Upper lobe of left lung (tissue), 6 donors: Measurements from ENCODE around the gene SNN. TPM values are rescaled to one million over a fixed set of nuclear protein-coding genes. Genes with fewer than 3 reads are reported as not detected.

ENCODE experiments used
- ATAC-seq, 2 donors: fragments of 200-7000 bp; cut with Tn5 transposase; one replicate each; pipeline ENCODE4 v1.9.1; 2022; ENCODE audit warnings: mild to moderate bottlenecking in 2 of 2, moderate library complexity in 2 of 2; ENCODE audit not compliant: low FRiP score in 2 of 2
- DNase-seq, 2 donors: peaks; one replicate each; pipeline ENCODE4 v3.0.0-alpha.2; 2019 to 2020
- H3K27ac ChIP-seq, 4 donors: fragments of 200-600 bp; sonication (generic); one replicate each; pipeline ENCODE4 v1.5.1; 2016 to 2019
- H3K27me3 ChIP-seq, 4 donors: fragments of 200-600 bp; sonication (generic); one replicate each; pipeline ENCODE4 v1.5.1; 2017 to 2019
- H3K36me3 ChIP-seq, 4 donors: fragments of 200-600 bp; sonication (generic); one replicate each; pipeline ENCODE4 v1.5.1; 2016 to 2019
- H3K4me1 ChIP-seq, 4 donors: fragments of 200-600 bp; sonication (generic); one replicate each; pipeline ENCODE4 v1.5.1; 2018 to 2019
- H3K4me3 ChIP-seq, 4 donors: fragments of 200-600 bp; sonication (generic); one replicate each; pipeline ENCODE4 v1.5.1; 2017 to 2019; ENCODE audit warnings: mild to moderate bottlenecking in 2 of 4, moderate library complexity in 1 of 4
- H3K9me3 ChIP-seq, 4 donors: fragments of 200-600 bp; sonication (generic); one replicate each; pipeline ENCODE4 v1.5.1; 2018 to 2019
- EP300 ChIP-seq, 4 donors: sonication (generic); formaldehyde crosslinking; IDR thresholded peaks; one replicate each; pipeline ENCODE4 v1.5.1; 2017; ENCODE audit warnings: antibody characterized with exemption in 4 of 4, control low read depth in 2 of 4
- POLR2A ChIP-seq, 4 donors: fragments of 450-650 bp; IDR thresholded peaks; one replicate each; pipeline ENCODE4 v1.5.1; 2016 to 2017; ENCODE audit warnings: antibody characterized with exemption in 4 of 4, mild to moderate bottlenecking in 2 of 4
- POLR2AphosphoS5 ChIP-seq, 2 donors: sonication (generic); formaldehyde crosslinking; IDR thresholded peaks; one replicate each; pipeline ENCODE4 v1.5.1; 2017; ENCODE audit warnings: antibody characterized with exemption in 2 of 2
- WGBS, 2 donors: methylation state at CpG; one replicate each; pipeline ENCODE4 v1.1.5; 2017 to 2018; 5-methylcytosine and 5-hydroxymethylcytosine counted together
- total RNA-seq, 6 donors: library from RNA; depleted of rRNA in 4 of 6; stranded (reverse); fragments of >200 nt in 4 of 6; gene quantifications; one replicate each; pipeline versions ENCODE4 v1.1.0 to v1.2.1, GENCODE V29; 2016 to 2021
- TF ChIP-seq, protein P1 (sequence below), 6 experiments: fragments of 450-650 bp in 4 of 6; fragments of 200-600 bp in 2 of 6; sonication (generic) in 2 of 6; IDR thresholded peaks; one replicate each; pipeline ENCODE4 v1.5.1; 2016 to 2019; ENCODE audit warnings: antibody characterized with exemption in 6 of 6
- donor health status: DM: no; HTN: no; CAD: no; lungs with moderate emphysema.
- donor health status: DM: no; HTN: yes; CAD: no; lungs with severe emphysema.

SNN gene
- 10 to 100 TPM; 14.7 to 29.8 (median 26.1) TPM for total RNA-seq

DNA sequence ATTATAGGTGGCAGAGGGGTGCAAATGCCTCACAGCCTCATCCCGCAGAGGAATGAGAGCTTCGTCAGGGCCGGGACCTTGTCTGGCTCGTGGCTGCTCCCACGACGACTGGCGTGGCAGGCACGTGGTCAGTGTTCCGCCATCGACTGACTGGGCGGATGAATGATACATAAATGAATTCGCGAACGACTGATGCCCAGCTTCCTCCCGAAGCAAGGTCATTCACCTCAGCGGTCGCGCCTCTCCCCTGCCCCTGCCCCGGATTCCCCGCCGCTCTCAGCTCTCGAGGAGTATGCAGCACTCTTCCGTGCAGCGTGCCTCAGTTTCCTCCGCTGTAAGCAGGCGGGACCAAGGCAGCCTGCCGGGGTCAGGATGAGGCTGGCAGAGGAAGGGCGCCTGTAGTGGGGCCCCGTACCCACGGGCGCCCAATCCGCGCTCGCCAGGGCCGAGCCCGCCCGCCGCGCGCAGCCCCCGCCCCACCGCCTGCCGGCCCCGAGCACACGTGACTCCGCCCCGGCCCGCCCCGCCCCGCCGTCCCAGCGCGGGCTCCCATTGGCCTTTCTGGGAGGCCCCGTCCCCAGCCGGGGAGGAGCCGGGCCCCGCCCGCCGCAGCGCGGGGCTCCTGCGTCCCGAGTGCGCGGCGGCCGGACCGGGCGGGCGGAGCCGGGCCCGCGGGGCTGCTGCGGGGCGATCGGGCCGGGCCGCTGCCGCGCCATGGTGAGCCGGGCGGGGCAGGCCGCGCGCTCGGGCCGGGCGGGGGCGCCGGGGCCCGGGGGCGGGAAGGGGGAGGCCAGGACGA, at the start of gene SNN:
TSS of gene SNN (plus strand) at position 632 of the 799 bp plus-strand sequence. CDS start 7,605 bp downstream, outside the sequence.
- Histone ChIP-seq H3K27ac (peak within 1 kb of the TSS; percentile 66 to 90 (median 86)), H3K36me3 (no peaks in the 10 kb centered on the region), H3K4me3 (peak within 1 kb of the TSS; percentile 91 to 98 (median 94)), H3K27me3 (no peaks in the 10 kb centered on the region), H3K9me3 (no peaks in the 10 kb centered on the region), H3K4me1 (peaks cover 26 to 42% (median 36%) of the 10 kb centered on the region in 4 donors)
- TF ChIP-seq EP300 (IDR thresholded peaks at IDR 0.05), result no peak
- TF ChIP-seq POLR2AphosphoS5 (IDR thresholded peaks at IDR 0.05), result no peak
- TF ChIP-seq, protein P1, sequence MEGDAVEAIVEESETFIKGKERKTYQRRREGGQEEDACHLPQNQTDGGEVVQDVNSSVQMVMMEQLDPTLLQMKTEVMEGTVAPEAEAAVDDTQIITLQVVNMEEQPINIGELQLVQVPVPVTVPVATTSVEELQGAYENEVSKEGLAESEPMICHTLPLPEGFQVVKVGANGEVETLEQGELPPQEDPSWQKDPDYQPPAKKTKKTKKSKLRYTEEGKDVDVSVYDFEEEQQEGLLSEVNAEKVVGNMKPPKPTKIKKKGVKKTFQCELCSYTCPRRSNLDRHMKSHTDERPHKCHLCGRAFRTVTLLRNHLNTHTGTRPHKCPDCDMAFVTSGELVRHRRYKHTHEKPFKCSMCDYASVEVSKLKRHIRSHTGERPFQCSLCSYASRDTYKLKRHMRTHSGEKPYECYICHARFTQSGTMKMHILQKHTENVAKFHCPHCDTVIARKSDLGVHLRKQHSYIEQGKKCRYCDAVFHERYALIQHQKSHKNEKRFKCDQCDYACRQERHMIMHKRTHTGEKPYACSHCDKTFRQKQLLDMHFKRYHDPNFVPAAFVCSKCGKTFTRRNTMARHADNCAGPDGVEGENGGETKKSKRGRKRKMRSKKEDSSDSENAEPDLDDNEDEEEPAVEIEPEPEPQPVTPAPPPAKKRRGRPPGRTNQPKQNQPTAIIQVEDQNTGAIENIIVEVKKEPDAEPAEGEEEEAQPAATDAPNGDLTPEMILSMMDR (IDR thresholded peaks at IDR 0.05), result no peak
- no peak for TF ChIP-seq POLR2A (IDR thresholded peaks at IDR 0.05)
- DNase-seq (peak; percentile 91 to 98), ATAC-seq (peak; percentile 87 to 95)
- 15 to 27% methylated on average over 3 to 37 of the region's 93 CpGs for WGBS, 2 donors

DNA sequence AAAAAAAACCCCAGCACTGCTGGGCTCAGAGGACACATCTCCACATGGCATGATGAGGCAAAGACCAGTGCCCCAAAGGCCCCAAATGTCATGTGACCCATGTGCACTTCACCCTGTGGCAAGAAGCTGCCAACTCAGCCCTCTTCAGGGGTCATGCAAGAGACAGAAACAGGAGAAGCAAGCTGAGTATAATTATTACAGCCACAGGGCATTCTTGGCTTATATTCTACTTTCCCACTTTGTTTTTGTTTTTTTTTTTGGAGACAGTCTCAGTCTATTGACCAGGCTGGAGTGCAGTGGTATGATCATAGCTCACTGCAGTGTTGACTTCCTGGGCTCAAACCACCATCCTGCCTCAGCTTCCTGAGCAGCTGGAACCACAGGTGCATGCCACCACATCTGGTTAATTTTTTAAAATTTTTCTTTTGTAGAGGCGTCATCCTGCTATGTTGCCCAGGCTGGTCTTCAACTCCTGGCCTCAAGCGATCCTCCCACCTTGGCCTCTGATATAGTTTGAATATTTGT, 48.9 kb upstream of the SNN start:
- ATAC-seq, result peak; percentile 44 to 72
- peak in 1 of 2 donors; percentile 83 for DNase-seq
- WGBS, 2 donors, result 77 to 78% methylated on average over 2 of the region's 2 CpGs
- no peaks in the 10 kb centered on the region for H3K9me3 ChIP-seq
- no peaks in the 10 kb centered on the region for H3K27me3 ChIP-seq
- no peaks in the 10 kb centered on the region for H3K36me3 ChIP-seq
- peaks cover 7 to 31% (median 18%) of the 10 kb centered on the region in 4 donors for H3K4me1 ChIP-seq
- peak overlapping the region; percentile 46 to 69 (median 60) for H3K27ac ChIP-seq
- TF ChIP-seq POLR2AphosphoS5 (IDR thresholded peaks at IDR 0.05) (peak; percentile 26), EP300 (IDR thresholded peaks at IDR 0.05) (no peak)
- TF ChIP-seq, protein P1 (IDR thresholded peaks at IDR 0.05), result no peak
- no peak overlapping the region for H3K4me3 ChIP-seq

DNA sequence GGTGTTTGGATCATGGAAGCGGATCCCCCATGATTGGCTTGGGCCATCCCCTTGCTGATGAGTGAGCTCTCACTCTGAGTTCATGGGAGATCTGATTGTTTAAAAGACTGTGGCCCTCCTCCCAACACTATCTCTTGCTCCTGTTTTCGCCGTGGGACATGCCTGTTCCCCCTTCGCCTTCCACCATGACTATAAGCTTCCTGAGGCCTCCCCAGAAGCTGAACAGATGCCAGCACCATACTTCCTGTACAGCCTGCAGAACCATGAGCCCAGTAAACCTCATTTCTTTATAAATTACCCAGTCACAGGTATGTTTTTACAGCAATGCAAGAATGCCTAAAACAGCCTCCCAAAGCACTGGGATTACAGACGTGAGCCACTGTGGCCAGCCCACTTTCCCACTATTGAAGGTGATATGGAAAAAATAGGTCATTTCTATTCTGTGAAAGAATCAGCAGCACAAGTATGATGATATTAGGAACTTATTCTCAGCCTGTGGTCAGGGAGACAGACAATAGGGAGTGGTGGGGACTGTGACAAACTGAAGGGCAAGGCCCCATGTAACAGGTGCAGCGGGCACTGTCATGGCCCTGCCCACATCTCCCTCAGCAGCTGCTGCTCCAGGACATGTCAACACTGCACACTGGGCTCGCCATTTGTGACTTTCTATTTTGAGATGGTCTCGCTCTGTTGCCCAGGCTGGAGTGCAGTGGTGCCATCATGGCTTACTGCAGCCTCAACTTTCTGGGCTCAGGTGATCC, 47.8 kb upstream of the SNN start:
- H3K27ac ChIP-seq, result peak overlapping the region in 1 of 4 donors; percentile 60

GRCh38 chr16:11621539-11621919, 46.7 kb upstream of the SNN start:
- TF ChIP-seq POLR2AphosphoS5 (IDR thresholded peaks at IDR 0.05) (no peak), EP300 (IDR thresholded peaks at IDR 0.05) (no peak), POLR2A (IDR thresholded peaks at IDR 0.05) (no peak)
- TF ChIP-seq, protein P1 (IDR thresholded peaks at IDR 0.05), result no peak
- H3K36me3 ChIP-seq, result no peaks in the 10 kb centered on the region
- H3K27ac ChIP-seq, result peak overlapping the region; percentile 52 to 78 (median 72)
- no peaks in the 10 kb centered on the region for H3K9me3 ChIP-seq
- 37 to 46% methylated on average over 6 of the region's 6 CpGs for WGBS, 2 donors
- H3K27me3 ChIP-seq, result no peaks in the 10 kb centered on the region
- peaks cover 7 to 32% (median 20%) of the 10 kb centered on the region in 4 donors for H3K4me1 ChIP-seq
- DNase-seq (no peak), ATAC-seq (no peak)
- peak overlapping the region in 2 of 4 donors; percentile 19 to 27 for H3K4me3 ChIP-seq

More for the DNA sequence above, 47.8 kb upstream of the SNN start:
- Histone ChIP-seq H3K4me1 (peaks cover 7 to 31% (median 20%) of the 10 kb centered on the region in 4 donors), H3K36me3 (no peaks in the 10 kb centered on the region), H3K4me3 (no peak overlapping the region), H3K27me3 (no peaks in the 10 kb centered on the region), H3K9me3 (no peaks in the 10 kb centered on the region)
- no peak for DNase-seq
- TF ChIP-seq POLR2AphosphoS5 (IDR thresholded peaks at IDR 0.05), result no peak
- TF ChIP-seq, protein P1 (IDR thresholded peaks at IDR 0.05), result no peak
- TF ChIP-seq POLR2A (IDR thresholded peaks at IDR 0.05), result no peak
- TF ChIP-seq EP300 (IDR thresholded peaks at IDR 0.05), result no peak
- no peak for ATAC-seq
- WGBS, 2 donors, result 86 to 89% methylated on average over 7 to 8 of the region's 8 CpGs
